Naive thymus-derived CD4-positive, alpha-beta T cell (primary cell): Measurements from ENCODE around the gene ALPP. TPM values are rescaled to one million over a fixed set of nuclear protein-coding genes. Genes with fewer than 3 reads are reported as not detected.
A peak's percentile ranks its signal among the peaks of the same experiment; 100 is the strongest.
"Not testable (repeated sequence)": the region's sequence is repeated elsewhere in the genome, so short reads cannot be mapped to it uniquely, and the experiment has no call there.

ENCODE experiments used
- ATAC-seq: fragments of 150-1000 bp; cut with Tn5 transposase; 2 replicates; pipeline ENCODE4 v1.10.0; 2021; ENCODE audit warnings: mild to moderate bottlenecking, moderate library complexity
- CTCF ChIA-PET: fragments of 350-600 bp; sonication (Branson Sonifier 250); formaldehyde crosslinking; loops from one replicate; lab custom pipeline; 2021; ENCODE audit warnings: antibody characterized with exemption; lab: Charles Lee
- POLR2A ChIA-PET: fragments of 350-600 bp; sonication (Branson Sonifier 250); formaldehyde crosslinking; loops from one replicate; lab custom pipeline; 2021; ENCODE audit warnings: antibody characterized with exemption, inconsistent platforms; lab: Charles Lee
- DNase-seq, 9 donors: peaks; one replicate each; pipeline versions ENCODE4 v3.0.0 to v3.0.0-alpha.2; 2020 to 2022; ENCODE audit warnings: mixed read lengths in 1 of 9
- H3K27ac ChIP-seq: one replicate; pipeline ENCODE4 v1.7.0; 2013; ENCODE audit warnings: mild to moderate bottlenecking, low read depth, low read length, moderate library complexity
- H3K27me3 ChIP-seq, 2 donors: one replicate each; pipeline ENCODE4 v1.7.0; 2013; ENCODE audit warnings: low read length in 2 of 2, mild to moderate bottlenecking in 2 of 2, moderate library complexity in 2 of 2; ENCODE audit not compliant: control insufficient read depth in 2 of 2, insufficient read depth in 2 of 2
- H3K36me3 ChIP-seq, 3 experiments: 1 replicate in 2 of 3; 2 replicates in 1 of 3; pipeline ENCODE4 v1.7.0; 2013; ENCODE audit warnings: low read length in 3 of 3, mild to moderate bottlenecking in 3 of 3, moderate library complexity in 1 of 3; ENCODE audit not compliant: insufficient read depth in 3 of 3, control insufficient read depth in 2 of 3
- H3K4me1 ChIP-seq, 2 donors: one replicate each; pipeline ENCODE4 v1.7.0; 2013; ENCODE audit warnings: low read length in 2 of 2, mild to moderate bottlenecking in 2 of 2, moderate library complexity in 1 of 2; ENCODE audit not compliant: control insufficient read depth in 2 of 2, insufficient read depth in 2 of 2
- H3K4me3 ChIP-seq: 2 replicates; pipeline ENCODE4 v1.7.0; 2013; ENCODE audit warnings: mild to moderate bottlenecking, low read length
- H3K9me3 ChIP-seq, 3 experiments: 1 replicate in 2 of 3; 2 replicates in 1 of 3; pipeline ENCODE4 v1.7.0; 2013; ENCODE audit warnings: low read length in 3 of 3; ENCODE audit not compliant: control insufficient read depth in 2 of 3
- H3K27ac Mint-ChIP-seq, 9 donors: one replicate each; pipeline ENCODE4 v1.8.0; 2020 to 2022; ENCODE audit warnings: mixed read lengths in 9 of 9, mild to moderate bottlenecking in 8 of 9, moderate library complexity in 5 of 9, inconsistent platforms in 2 of 9
- H3K27me3 Mint-ChIP-seq, 5 donors: one replicate each; pipeline ENCODE4 v1.8.0; 2021 to 2022; ENCODE audit warnings: mixed read lengths in 5 of 5, mild to moderate bottlenecking in 1 of 5
- H3K36me3 Mint-ChIP-seq, 5 donors: one replicate each; pipeline ENCODE4 v1.8.0; 2020 to 2022; ENCODE audit warnings: mixed read lengths in 5 of 5, mild to moderate bottlenecking in 3 of 5, inconsistent platforms in 1 of 5
- H3K4me1 Mint-ChIP-seq, 7 donors: one replicate each; pipeline ENCODE4 v1.8.0; 2020 to 2022; ENCODE audit warnings: mixed read lengths in 7 of 7, mild to moderate bottlenecking in 3 of 7, inconsistent platforms in 1 of 7
- H3K4me3 Mint-ChIP-seq, 10 donors: one replicate each; pipeline ENCODE4 v1.8.0; 2020 to 2022; ENCODE audit warnings: mild to moderate bottlenecking in 10 of 10, mixed read lengths in 10 of 10, moderate library complexity in 6 of 10, inconsistent platforms in 2 of 10
- H3K9me3 Mint-ChIP-seq, 11 donors: one replicate each; pipeline ENCODE4 v1.8.0; 2020 to 2022; ENCODE audit warnings: mixed read lengths in 11 of 11, mild to moderate bottlenecking in 4 of 11, inconsistent platforms in 1 of 11, moderate library complexity in 1 of 11
- intact Hi-C, 2 donors: fragments of 100-400 bp; cut with micrococcal nuclease; formaldehyde crosslinking; loops; one replicate each; pipeline ENCODE4 v1.15.1; 2023
- polyA plus RNA-seq, 2 donors: library from polyadenylated mRNA; unstranded; fragments of 300-500 nt; fragmentation: Illumina TruSeq; gene quantifications; one replicate each; pipeline ENCODE4 v1.2.3, GENCODE V29; 2021
- total RNA-seq, 6 experiments: library from RNA in 5 of 6; stranded (reverse) in 5 of 6; gene quantifications; 1 replicate in 5 of 6; 2 replicates in 1 of 6; pipeline ENCODE4 v1.2.3 and lab custom pipeline; 2021 to 2026

The ALPP gene
- total and polyA plus RNA-seq, 7 experiments from 2014 or later = 0.24 TPM; not detected in 5

DNA sequence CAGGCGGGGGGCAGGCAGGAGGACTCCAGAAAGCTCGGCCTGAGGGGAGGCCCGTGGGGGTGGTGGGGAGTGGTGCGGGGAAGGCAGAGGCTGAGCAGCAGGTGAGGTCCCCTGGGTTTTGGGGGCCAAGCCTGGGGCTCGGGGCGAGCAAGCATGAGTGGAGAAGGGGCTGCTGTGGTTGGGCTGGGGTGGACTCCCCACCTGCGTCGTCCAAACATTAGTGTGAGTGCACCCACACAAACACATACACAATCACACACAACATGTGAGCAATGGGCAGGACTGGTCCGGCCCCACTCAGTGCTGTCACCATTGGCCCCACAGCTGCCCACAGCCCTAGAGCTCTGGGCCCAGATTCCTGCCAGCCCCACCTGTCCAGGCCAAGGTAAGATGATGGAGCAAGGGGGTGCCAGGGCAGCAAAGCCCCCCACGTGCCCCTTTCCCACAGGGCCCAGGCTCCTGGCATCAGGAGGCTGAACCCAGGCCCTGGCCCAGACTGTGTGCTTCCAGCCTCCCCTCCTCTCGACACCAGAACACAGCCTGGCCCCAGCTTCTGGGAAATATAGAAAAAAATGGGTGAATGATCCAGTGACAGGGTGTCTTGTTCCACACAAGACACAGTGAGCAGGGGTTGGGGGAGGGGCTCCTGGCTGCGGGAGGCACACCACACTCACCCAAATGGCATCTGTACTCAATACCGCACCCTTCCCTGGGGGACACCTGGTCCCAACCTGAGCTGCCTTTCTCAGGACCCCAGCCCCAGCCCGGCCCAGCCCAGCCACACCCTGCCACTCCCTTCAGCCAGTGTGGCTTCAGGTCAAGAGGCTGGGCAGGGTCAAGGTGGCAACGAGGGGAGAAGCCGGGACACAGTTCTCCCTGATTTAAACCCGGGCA is 463 bp upstream of the ALPP start:
- Mint-ChIP-seq H3K36me3 (no peaks in the 10 kb centered on the region), H3K27me3 (peaks cover 4 to 13% (median 10%) of the 10 kb centered on the region in 5 donors), H3K27ac (no peak overlapping the region), H3K4me3 (no peak overlapping the region), H3K4me1 (no peaks in the 10 kb centered on the region), H3K9me3 (no peaks in the 10 kb centered on the region)
- ATAC-seq (no peak), DNase-seq (no peak)
- H3K36me3 ChIP-seq = no peaks in the 10 kb centered on the region
- no peaks in the 10 kb centered on the region for H3K4me1 ChIP-seq
- no peak overlapping the region for H3K4me3 ChIP-seq
- no peak overlapping the region for H3K27ac ChIP-seq
- H3K27me3 ChIP-seq = no peaks in the 10 kb centered on the region
- ChIA-PET CTCF (interaction anchor here (0.6 kb wide), 1 partner anchor 333 kb away, joined by 6 read pairs; no protein-coding TSS in a partner anchor), POLR2A (no interaction called here)
- intact Hi-C loops = no loop called here
- H3K9me3 ChIP-seq = no peaks in the 10 kb centered on the region

DNA sequence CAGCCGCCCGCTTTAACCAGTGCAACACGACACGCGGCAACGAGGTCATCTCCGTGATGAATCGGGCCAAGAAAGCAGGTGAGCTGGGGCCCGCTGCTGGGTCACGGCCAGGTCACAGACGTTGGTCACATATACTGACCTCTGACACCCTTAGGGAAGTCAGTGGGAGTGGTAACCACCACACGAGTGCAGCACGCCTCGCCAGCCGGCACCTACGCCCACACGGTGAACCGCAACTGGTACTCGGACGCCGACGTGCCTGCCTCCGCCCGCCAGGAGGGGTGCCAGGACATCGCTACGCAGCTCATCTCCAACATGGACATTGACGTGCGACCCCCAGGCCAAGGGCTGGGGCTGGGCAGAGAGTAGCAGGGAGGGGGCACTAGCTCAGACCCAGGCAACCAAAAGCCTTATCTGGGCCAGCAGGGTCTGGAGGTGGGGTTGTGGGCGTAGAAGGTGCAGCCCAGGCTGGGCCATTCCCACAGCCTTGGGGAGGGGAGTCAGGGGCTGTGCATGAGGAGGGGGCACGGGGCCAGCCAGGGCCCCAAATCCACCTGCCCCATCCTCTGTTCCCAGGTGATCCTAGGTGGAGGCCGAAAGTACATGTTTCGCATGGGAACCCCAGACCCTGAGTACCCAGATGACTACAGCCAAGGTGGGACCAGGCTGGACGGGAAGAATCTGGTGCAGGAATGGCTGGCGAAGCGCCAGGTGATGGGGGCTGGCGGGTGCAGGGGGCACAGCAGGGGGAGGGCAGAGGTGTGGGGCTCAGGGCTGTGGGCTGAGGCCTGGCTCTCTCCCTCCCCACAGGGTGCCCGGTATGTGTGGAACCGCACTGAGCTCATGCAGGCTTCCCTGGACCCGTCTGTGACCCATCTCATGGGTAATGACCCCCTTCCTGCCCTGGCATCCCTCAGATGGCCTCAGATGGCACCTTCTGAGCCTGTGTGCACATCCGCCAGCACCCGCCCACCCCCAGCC is 1.3 kb downstream of the ALPP start:
- H3K9me3 ChIP-seq, H3K9me3 Mint-ChIP-seq, DNase-seq, intact Hi-C loops, H3K27ac ChIP-seq, POLR2A ChIA-PET, H3K27me3 ChIP-seq, H3K4me3 Mint-ChIP-seq, ATAC-seq, H3K4me1 ChIP-seq, H3K36me3 ChIP-seq, H3K27ac Mint-ChIP-seq, H3K36me3 Mint-ChIP-seq, CTCF ChIA-PET, H3K4me1 Mint-ChIP-seq, H3K4me3 ChIP-seq: not testable (repeated sequence)
- peaks cover 17 to 26% (median 22%) of the 10 kb centered on the region in 5 donors for H3K27me3 Mint-ChIP-seq

DNA sequence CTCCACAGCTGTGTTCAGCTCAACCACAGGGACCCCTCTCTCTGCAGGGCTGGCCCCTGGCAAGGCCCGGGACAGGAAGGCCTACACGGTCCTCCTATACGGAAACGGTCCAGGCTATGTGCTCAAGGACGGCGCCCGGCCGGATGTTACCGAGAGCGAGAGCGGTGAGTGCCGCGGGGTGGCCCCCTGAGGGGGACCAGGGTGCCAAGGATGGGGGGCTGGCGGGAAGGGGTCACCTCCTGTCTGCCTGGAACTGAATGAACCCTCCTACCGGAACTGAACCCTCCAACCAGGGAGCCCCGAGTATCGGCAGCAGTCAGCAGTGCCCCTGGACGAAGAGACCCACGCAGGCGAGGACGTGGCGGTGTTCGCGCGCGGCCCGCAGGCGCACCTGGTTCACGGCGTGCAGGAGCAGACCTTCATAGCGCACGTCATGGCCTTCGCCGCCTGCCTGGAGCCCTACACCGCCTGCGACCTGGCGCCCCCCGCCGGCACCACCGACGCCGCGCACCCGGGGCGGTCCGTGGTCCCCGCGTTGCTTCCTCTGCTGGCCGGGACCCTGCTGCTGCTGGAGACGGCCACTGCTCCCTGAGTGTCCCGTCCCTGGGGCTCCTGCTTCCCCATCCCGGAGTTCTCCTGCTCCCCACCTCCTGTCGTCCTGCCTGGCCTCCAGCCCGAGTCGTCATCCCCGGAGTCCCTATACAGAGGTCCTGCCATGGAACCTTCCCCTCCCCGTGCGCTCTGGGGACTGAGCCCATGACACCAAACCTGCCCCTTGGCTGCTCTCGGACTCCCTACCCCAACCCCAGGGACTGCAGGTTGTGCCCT is 2.9 kb downstream of the ALPP start:
- H3K27ac Mint-ChIP-seq, H3K4me1 ChIP-seq, H3K9me3 ChIP-seq, H3K4me1 Mint-ChIP-seq, H3K36me3 ChIP-seq, intact Hi-C loops, CTCF ChIA-PET, H3K4me3 ChIP-seq, H3K27me3 ChIP-seq, H3K9me3 Mint-ChIP-seq, POLR2A ChIA-PET, H3K36me3 Mint-ChIP-seq, H3K27ac ChIP-seq, DNase-seq: not testable (repeated sequence)
- ATAC-seq = peak; percentile 67
- peak overlapping the region in 5 of 10 donors; percentile 12 to 59 (median 41) for H3K4me3 Mint-ChIP-seq
- H3K27me3 Mint-ChIP-seq = peaks cover 30 to 40% (median 33%) of the 10 kb centered on the region in 5 donors

DNA sequence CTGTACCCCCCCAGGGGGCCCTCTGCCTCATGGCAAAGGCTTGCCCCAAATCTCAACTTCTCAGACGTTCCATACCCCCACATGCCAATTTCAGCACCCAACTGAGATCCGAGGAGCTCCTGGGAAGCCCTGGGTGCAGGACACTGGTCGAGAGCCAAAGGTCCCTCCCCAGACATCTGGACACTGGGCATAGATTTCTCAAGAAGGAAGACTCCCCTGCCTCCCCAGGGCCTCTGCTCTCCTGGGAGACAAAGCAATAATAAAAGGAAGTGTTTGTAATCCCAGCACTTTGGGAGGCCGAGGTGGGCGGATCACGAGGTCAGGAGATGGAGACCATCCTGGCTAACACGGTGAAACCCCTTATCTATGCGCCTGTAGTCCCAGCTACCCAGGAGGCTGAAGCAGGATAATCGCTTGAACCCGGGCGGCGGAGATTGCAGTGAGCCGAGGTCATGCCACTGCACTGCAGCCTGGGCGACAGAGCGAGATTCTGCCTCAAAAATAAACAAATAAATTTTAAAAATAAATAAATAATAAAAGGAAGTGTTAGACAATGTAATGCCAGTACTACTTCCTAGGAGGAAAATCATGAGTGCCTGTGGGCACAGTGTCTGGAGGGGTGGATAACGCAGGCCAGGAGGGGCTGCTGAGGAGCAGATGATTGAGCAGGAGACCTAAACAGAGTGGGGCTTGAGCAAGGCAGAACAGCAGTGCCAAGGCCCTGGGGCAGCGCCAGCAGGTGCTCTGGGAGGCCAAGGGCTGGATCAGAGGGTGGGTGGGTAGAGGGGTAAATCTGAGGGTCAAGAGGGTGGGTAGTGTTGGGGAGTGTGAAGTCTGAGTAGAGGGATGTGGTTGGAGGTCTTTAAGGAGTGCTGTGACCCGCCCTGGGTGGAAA is 4.0 kb downstream of the ALPP start:
- H3K4me1 ChIP-seq = no peaks in the 10 kb centered on the region
- Mint-ChIP-seq H3K4me1 (peaks cover 0 to 8% (median 0%) of the 10 kb centered on the region in 7 donors), H3K27ac (no peak overlapping the region), H3K27me3 (peaks cover 31 to 46% (median 35%) of the 10 kb centered on the region in 5 donors), H3K36me3 (no peaks in the 10 kb centered on the region), H3K4me3 (peak overlapping the region in 1 of 10 donors; percentile 59), H3K9me3 (peaks cover 0 to 1% (median 0%) of the 10 kb centered on the region in 11 donors)
- ATAC-seq = no peak
- H3K4me3 ChIP-seq = no peak overlapping the region
- no peak overlapping the region for H3K27ac ChIP-seq
- DNase-seq = no peak
- ChIA-PET CTCF (no interaction called here), POLR2A (no interaction called here)
- intact Hi-C loops = no loop called here
- H3K9me3 ChIP-seq = no peaks in the 10 kb centered on the region
- no peaks in the 10 kb centered on the region for H3K36me3 ChIP-seq
- no peaks in the 10 kb centered on the region for H3K27me3 ChIP-seq

DNA sequence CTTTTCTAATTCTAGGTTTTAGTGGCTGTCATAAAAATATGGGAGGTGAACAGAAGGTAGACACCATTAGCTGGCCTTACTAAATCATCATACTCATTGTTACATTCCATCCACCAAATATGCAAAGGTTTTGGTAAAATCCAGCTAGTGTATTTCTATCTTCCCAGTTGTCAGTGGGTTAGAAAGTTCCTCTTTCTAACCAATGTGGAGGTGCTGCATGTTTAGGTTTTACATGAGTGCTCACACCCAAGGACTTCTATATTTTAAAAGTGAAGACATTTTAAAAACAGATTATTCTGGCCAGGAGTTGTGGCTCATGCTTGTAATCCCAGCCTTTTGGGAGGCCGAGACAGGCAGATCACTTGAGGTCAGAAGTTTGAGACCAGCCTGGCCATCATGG is 5.9 kb downstream of the ALPP start:
- Histone ChIP-seq H3K4me3 (no peak overlapping the region), H3K27me3 (no peaks in the 10 kb centered on the region), H3K4me1 (no peaks in the 10 kb centered on the region), H3K9me3 (no peaks in the 10 kb centered on the region), H3K27ac (no peak overlapping the region), H3K36me3 (no peaks in the 10 kb centered on the region)
- Mint-ChIP-seq H3K27me3 (peaks cover 38 to 51% (median 40%) of the 10 kb centered on the region in 5 donors), H3K4me1 (peaks cover 0 to 8% (median 0%) of the 10 kb centered on the region in 7 donors), H3K4me3 (no peak overlapping the region), H3K27ac (no peak overlapping the region), H3K36me3 (no peaks in the 10 kb centered on the region), H3K9me3 (peaks cover 0 to 4% (median 0%) of the 10 kb centered on the region in 11 donors)
- POLR2A ChIA-PET = no interaction called here
- DNase-seq (no peak), ATAC-seq (no peak)
- CTCF ChIA-PET = no interaction called here
- intact Hi-C loops = no loop called here
